BE2C (cell line): ENCODE results near the gene GAL3ST3.
"Not testable (repeated sequence)": the region's sequence is repeated elsewhere in the genome, so short reads cannot be mapped to it uniquely, and the experiment has no call there.

ENCODE experiments used
- DNase-seq: peaks from one replicate; pipeline ENCODE4 v3.0.0-alpha.2; 2020
- H3K27me3 ChIP-seq: fragments of 250-450 bp; sonication (Bioruptor Pico); 2 replicates; pipeline ENCODE4 v1.5.1; 2020; ENCODE audit warnings: mild to moderate bottlenecking
- H3K36me3 ChIP-seq: fragments of 250-450 bp; sonication (Bioruptor Pico); 2 replicates; pipeline ENCODE4 v1.5.1; 2020; ENCODE audit warnings: mild to moderate bottlenecking
- H3K4me1 ChIP-seq: fragments of 250-450 bp; sonication (Bioruptor Pico); 2 replicates; pipeline ENCODE4 v1.5.1; 2020
- H3K4me3 ChIP-seq: 2 replicates; pipeline ENCODE4 v1.5.1; 2011; ENCODE audit warnings: low read depth, low read length
- H3K9me3 ChIP-seq: fragments of 250-450 bp; sonication (Bioruptor Pico); 2 replicates; pipeline ENCODE4 v1.5.1; 2020
- TF ChIP-seq, protein P1 (sequence below): IDR thresholded peaks from 2 replicates; pipeline ENCODE4 v1.5.1; 2012; ENCODE audit warnings: mild to moderate bottlenecking, low read depth, low read length

GAL3ST3 gene

DNA sequence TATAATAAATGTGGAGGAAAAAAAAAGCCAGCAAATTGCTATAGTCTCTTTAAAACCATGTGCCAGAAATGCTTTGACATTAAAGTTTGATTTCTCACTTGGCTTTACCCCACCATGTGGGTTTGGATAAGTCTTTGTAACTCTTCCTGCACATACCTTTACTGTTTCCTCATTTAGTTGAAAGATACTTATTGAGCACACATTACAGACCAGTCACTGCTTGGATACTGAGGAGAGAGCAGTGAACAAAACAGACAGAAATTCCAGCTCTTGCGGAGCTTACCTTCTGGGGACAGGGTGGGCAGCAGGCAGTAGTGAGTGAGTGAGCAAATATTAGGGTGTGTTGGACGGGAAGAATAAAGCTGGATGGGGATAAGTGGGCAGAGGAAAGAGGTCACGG lies 34.8 kb upstream of the GAL3ST3 start:
- Histone ChIP-seq H3K4me3 (peak overlapping the region; percentile 4; the same call in 1 of the 2 replicates), H3K4me1 (peaks cover 47% of the 10 kb centered on the region), H3K36me3 (no peaks in the 10 kb centered on the region; the same call in 1 of the 2 replicates), H3K27me3 (no peaks in the 10 kb centered on the region), H3K9me3 (no peaks in the 10 kb centered on the region)
- no peak for DNase-seq
- TF ChIP-seq, protein P1, sequence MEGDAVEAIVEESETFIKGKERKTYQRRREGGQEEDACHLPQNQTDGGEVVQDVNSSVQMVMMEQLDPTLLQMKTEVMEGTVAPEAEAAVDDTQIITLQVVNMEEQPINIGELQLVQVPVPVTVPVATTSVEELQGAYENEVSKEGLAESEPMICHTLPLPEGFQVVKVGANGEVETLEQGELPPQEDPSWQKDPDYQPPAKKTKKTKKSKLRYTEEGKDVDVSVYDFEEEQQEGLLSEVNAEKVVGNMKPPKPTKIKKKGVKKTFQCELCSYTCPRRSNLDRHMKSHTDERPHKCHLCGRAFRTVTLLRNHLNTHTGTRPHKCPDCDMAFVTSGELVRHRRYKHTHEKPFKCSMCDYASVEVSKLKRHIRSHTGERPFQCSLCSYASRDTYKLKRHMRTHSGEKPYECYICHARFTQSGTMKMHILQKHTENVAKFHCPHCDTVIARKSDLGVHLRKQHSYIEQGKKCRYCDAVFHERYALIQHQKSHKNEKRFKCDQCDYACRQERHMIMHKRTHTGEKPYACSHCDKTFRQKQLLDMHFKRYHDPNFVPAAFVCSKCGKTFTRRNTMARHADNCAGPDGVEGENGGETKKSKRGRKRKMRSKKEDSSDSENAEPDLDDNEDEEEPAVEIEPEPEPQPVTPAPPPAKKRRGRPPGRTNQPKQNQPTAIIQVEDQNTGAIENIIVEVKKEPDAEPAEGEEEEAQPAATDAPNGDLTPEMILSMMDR = no peak

DNA sequence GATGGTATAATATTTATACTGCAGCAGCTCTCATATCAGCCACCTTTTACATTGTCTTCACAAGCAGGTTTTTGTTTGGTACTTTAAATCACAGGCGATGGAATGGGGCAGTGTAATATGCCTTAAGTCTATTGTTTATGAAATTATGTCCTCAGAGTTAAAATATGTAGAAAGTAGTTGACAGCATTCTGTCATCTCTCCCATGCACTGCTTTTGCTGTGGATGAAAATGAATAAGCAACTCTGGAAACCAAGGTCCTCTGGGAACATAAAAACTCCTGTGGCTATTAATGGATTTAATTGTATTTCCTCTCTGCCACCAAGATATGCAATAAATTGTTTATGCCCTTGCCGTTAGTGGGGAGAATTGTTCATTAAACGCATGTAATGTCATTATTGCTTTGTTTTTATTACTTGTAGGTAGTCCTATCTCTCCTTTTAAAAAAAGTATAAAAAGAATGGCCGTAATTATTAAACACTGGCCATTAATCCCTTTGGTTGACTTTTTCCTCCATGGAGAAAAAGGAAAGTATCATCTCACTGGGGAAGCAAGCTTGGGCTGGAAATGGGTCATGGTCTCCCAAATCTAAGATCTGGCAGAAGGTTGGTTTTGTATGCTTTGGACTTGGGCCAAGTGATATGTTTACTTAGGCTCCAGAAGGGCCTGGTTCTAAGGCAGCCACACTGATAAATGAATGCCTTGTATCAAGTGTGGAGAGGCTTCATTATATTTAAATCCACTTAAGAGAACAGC lies 34.2 kb upstream of the GAL3ST3 start:
- peak overlapping the region; percentile 5 for H3K4me3 ChIP-seq
- peak; percentile 80 for DNase-seq
- H3K4me1 ChIP-seq = peaks cover 47% of the 10 kb centered on the region
- H3K9me3 ChIP-seq = no peaks in the 10 kb centered on the region
- no peaks in the 10 kb centered on the region; the same call in 1 of the 2 replicates for H3K36me3 ChIP-seq
- H3K27me3 ChIP-seq = no peaks in the 10 kb centered on the region
- TF ChIP-seq, protein P1 = no peak

DNA sequence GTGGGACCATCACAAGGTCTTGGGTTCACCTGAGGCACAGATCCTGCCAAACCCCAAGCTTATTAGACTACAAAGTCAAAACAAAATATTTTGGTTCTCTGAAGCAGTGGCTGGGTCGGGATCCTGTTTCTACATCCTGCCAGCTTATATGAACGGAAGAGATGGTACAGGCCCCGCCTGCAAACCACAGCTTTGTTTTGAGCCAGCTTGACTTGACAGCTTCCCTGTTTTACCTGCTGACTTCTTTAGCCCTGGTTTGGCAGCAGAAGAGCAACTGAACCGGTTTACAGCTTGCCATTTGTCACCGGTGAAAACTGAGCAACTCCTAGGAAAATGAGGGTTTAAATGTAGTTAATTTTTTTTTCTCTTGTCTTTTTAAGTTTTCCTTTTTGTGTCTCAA lies 32.5 kb upstream of the GAL3ST3 start:
- TF ChIP-seq, protein P1 = no peak
- H3K9me3 ChIP-seq = no peaks in the 10 kb centered on the region
- H3K36me3 ChIP-seq = no peaks in the 10 kb centered on the region; the same call in 1 of the 2 replicates
- H3K4me3 ChIP-seq = no peak overlapping the region
- no peaks in the 10 kb centered on the region for H3K27me3 ChIP-seq
- H3K4me1 ChIP-seq = peaks cover 47% of the 10 kb centered on the region
- DNase-seq = no peak

DNA sequence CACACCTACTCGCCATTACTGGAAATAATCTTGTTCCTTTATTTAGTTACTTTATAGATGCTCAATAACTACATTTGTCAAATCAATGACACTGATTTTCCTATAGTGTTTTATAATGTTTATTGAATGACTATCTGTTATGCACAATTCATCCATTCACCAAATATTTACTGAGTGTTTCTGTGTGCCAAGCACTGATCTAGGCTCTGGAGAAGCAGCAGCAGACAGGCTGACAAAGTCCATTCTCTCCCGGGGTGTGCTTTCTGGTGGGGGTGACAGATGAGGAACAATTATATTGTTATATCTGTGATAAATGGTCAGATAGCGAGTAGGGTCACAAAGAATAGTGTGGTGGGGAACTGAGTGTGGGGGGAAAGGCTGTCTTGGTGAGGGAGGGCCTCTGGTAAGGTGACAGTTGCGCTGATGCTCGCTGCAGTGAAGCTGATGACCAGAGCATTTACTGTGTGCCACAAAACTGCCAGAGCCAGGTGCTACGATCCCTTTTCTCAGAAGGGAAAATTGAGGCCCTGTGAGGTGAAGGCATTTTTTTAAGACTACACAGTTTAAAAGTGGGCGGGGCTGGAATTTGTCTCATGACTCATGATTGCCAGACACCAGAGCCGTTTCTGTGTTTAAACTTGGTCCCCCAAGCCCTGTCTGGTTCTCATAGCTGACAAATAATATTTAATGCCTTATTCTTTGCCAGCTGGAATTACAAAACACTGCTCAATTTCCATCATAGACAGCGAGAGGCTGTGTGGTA lies 31.3 kb upstream of the GAL3ST3 start:
- TF ChIP-seq, protein P1 = no peak
- no peaks in the 10 kb centered on the region for H3K27me3 ChIP-seq
- peaks cover 41% of the 10 kb centered on the region for H3K4me1 ChIP-seq
- peak; percentile 54 for DNase-seq
- no peaks in the 10 kb centered on the region for H3K9me3 ChIP-seq
- H3K4me3 ChIP-seq = no peak overlapping the region
- no peaks in the 10 kb centered on the region; the same call in 1 of the 2 replicates for H3K36me3 ChIP-seq

DNA sequence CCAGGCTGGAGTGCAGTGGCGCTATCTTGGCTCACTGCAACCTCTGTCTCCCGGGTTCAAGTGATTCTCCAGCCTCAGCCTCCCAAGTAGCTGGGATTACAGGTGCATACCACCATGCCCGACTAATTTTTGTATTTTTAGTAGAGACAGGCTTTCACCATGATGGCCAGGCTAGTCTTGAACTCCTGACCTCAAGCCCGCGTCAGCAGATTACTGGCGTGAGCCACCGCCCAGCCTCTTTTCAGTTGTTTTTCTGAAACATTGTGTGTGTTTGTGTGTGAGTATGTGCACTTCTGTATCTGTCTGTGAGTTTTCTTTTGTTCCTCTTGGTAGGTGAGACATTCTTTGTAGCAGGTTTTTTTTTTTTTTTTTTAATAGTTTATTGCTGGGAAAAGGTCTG lies 30.0 kb upstream of the GAL3ST3 start:
- DNase-seq, H3K36me3 ChIP-seq, H3K9me3 ChIP-seq, H3K4me3 ChIP-seq, H3K27me3 ChIP-seq: not testable (repeated sequence)
- H3K4me1 ChIP-seq = peaks cover 28% of the 10 kb centered on the region

DNA sequence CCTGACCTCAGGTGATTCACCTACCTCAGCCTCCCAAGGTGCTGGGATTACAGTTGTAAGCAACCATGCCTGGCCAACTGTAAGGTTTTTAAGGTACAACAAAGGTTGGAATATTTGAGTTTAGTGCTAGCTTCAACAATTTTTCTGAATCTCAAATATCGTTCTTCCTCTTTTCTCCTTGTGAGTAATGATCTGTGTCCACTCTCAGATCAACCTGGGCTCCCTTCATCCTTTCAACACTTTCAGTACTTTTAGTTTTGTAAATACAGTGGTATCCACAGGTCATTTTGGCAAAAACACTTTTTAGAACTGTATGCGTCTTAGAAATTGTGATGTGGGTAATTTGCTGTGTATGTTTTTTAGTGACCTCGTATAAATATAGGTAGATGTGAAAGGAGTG lies 29.0 kb upstream of the GAL3ST3 start:
- H3K4me1 ChIP-seq = peaks cover 25% of the 10 kb centered on the region
- TF ChIP-seq, protein P1 = no peak
- H3K27me3 ChIP-seq = no peaks in the 10 kb centered on the region
- H3K4me3 ChIP-seq = no peak overlapping the region
- DNase-seq = no peak
- H3K9me3 ChIP-seq = no peaks in the 10 kb centered on the region
- no peaks in the 10 kb centered on the region; the same call in 1 of the 2 replicates for H3K36me3 ChIP-seq
